MM.1S (cell line): ENCODE results near the gene ATXN1.

Experiments used
- CTCF ChIP-seq: fragments of 300-600 bp; sonication (generic); IDR thresholded peaks from 2 replicates; pipeline ENCODE4 v1.5.1; 2016; ENCODE audit warnings: antibody characterized with exemption, low read length, mixed read lengths
- EZH2phosphoT487 ChIP-seq: fragments of 300-600 bp; sonication (generic); IDR thresholded peaks from 2 replicates; pipeline ENCODE4 v1.6.1; 2018; ENCODE audit warnings: antibody characterized with exemption, low read length

GRCh38 chr6:16564436-16564835 is 196.8 kb downstream of the ATXN1 start:
- TF ChIP-seq CTCF (no peak), EZH2phosphoT487 (no peak)
